Measurements from ENCODE around the gene LRRC55.

LRRC55 gene

GRCh38 chr11:57235761-57236703 is 54.3 kb downstream of the LRRC55 start:
- no peak for DNase-seq (ENCODE audit: low spot score)

GRCh38 chr11:57237204-57237681 is 55.5 kb downstream of the LRRC55 start, which contains the start of gene APLNR:
TSS of gene APLNR (minus strand) at chr11:57237250. CDS start at chr11:57237004, 246 bp downstream.
- no peak for DNase-seq (ENCODE audit: low spot score)

GRCh38 chr11:57239348-57239747 is 57.6 kb downstream of the LRRC55 start:
- DNase-seq (ENCODE audit: low spot score): no peak

- DNase-seq (ENCODE audit: low spot score): no peak
These were observed 58.3 kb downstream of the LRRC55 start for GRCh38 chr11:57240007-57240406.

- DNase-seq (ENCODE audit: low spot score): no peak
These were observed 59.0 kb downstream of the LRRC55 start for GRCh38 chr11:57240757-57241156.
